ENCODE data around the gene GCH1. TPM values are rescaled to one million over a fixed set of nuclear protein-coding genes. Genes with fewer than 3 reads are reported as not detected.

GCH1 gene
- polyA plus RNA-seq, 2 of the 4 experiments (the other 2 are of a cell fraction): 2.9 to 5.0 TPM

DNA sequence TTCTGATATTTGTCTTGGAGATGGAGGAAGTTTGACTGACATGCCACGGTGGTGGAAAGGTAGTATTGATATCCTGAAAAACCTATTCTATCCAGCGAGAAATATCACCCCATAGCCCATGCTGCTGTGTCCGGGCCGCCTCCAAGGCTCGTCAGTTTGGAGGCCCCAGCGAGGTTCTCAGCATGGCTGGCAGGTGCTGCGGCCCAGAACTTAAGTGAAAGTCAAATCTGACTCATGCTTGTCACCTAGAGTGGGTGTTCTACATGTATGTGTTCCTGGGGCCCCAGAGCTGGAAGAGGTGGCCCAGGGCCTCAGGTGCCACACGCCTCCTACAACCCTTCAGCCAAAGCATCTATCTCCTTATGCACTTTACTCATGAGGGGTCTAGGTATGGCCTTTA is 92.9 kb downstream of the GCH1 start:
- DNase-seq (ENCODE audit: low read depth in 1 of 2, low spot score in 1 of 2) (no peak), FAIRE-seq (no peak), ATAC-seq (no peak)
- Histone ChIP-seq H3K27ac (no peak overlapping the region), H3K4me2 (no peak overlapping the region), H3K4me1 (0 out of 3 replicates have a peak, but pooled peaks cover 3% of the 10 kb centered on the region), H3K9me3 (no peaks in the 10 kb centered on the region), H3K4me3 (no peak overlapping the region)
- 80% methylated on average over 8 of the region's 8 CpGs for WGBS (ENCODE audit: missing lambda C conversion rate)
- no peak for TF ChIP-seq RNF2 (IDR thresholded peaks at IDR 0.05; ENCODE audit: borderline replicate concordance, low read depth)
- no peak for TF ChIP-seq TP53 (CRISPR knock-in tag; IDR thresholded peaks at IDR 0.05)
- TF ChIP-seq FOXS1 (CRISPR knock-in tag; IDR thresholded peaks at IDR 0.05): no peak
- TF ChIP-seq JUNB (IDR thresholded peaks at IDR 0.05): no peak
- no peak for TF ChIP-seq GATA3 (IDR thresholded peaks at IDR 0.05; ENCODE audit: borderline replicate concordance)
- TF ChIP-seq EP300 (IDR thresholded peaks at IDR 0.05): no peak
- TF ChIP-seq, protein P1, sequence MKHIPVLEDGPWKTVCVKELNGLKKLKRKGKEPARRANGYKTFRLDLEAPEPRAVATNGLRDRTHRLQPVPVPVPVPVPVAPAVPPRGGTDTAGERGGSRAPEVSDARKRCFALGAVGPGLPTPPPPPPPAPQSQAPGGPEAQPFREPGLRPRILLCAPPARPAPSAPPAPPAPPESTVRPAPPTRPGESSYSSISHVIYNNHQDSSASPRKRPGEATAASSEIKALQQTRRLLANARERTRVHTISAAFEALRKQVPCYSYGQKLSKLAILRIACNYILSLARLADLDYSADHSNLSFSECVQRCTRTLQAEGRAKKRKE (CRISPR knock-in tag; IDR thresholded peaks at IDR 0.05; ENCODE audit: low read depth): no peak
- no peak for TF ChIP-seq MAFK (IDR thresholded peaks at IDR 0.05; ENCODE audit: partially characterized antibody)
- no peak for TF ChIP-seq FOSL2 (IDR thresholded peaks at IDR 0.05)
- no peak for TF ChIP-seq FOSL2 (CRISPR knock-in tag; IDR thresholded peaks at IDR 0.05)
- TF ChIP-seq MAZ (IDR thresholded peaks at IDR 0.05; ENCODE audit: borderline replicate concordance, low read depth, low read length): no peak
- ChIA-PET POLR2A (no interaction called here), CTCF (interaction anchor here (7.7 to 8.7 kb wide), 3 partner anchors 8 to 244 kb away, joined by 98 to 159 read pairs (median 100); partner anchors contain the start of gene SAMD4A)

DNA sequence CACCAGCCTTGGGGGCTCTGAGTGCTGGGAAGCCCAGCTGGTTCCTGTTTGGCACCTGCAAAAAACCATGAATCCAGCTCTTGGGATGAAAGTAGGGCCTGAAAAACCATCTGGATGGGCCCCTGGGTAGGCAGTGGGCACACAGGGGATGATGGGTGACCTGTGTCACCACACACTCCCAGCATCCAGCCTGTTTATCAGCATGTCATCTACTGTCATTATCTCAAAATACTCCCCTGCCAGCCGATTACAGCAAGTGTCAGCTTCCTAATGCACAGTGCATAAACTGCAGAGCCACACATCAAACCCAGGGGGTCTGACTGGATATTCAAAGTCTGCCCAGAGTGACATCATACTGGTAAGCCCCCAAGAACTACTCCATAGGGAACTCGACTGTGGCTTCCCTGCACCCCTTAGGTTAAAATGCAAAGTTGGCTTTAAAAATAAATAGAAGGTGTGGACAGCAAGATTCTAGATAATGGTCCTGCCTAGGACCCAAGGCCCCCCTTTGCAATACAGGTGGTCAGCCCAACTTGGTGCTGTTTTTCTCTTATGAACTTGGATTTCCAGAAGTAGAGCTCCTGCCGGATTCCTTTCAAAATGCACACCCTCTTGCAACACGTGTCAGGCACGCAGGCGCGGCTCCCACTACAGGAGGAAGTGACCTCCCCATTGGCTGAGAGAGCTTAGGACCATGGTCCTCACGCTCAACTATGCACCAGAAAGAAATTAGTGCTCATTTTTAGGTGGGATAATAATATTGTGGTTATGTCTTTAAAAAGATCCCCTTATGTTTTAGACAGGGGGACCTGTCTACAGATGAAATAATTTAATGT is 94.1 kb downstream of the GCH1 start:
- TF ChIP-seq NFE2L2 (conservative IDR thresholded peaks at IDR 0.05; ENCODE audit: low read length) (no peak), KDM1A (IDR thresholded peaks at IDR 0.05; ENCODE audit: low read depth) (no peak), FOSL2 (IDR thresholded peaks at IDR 0.05) (no peak), FOSL2 (CRISPR knock-in tag; IDR thresholded peaks at IDR 0.05) (no peak), KDM5A (IDR thresholded peaks at IDR 0.05) (no peak), RNF2 (IDR thresholded peaks at IDR 0.05; ENCODE audit: borderline replicate concordance, low read depth) (no peak), CEBPB (IDR thresholded peaks at IDR 0.05) (no peak), EHMT2 (IDR thresholded peaks at IDR 0.05; ENCODE audit: low read depth) (no peak)
- TF ChIP-seq, protein P2, sequence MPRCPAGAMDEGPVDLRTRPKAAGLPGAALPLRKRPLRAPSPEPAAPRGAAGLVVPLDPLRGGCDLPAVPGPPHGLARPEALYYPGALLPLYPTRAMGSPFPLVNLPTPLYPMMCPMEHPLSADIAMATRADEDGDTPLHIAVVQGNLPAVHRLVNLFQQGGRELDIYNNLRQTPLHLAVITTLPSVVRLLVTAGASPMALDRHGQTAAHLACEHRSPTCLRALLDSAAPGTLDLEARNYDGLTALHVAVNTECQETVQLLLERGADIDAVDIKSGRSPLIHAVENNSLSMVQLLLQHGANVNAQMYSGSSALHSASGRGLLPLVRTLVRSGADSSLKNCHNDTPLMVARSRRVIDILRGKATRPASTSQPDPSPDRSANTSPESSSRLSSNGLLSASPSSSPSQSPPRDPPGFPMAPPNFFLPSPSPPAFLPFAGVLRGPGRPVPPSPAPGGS (IDR thresholded peaks at IDR 0.05): no peak
- no peak overlapping the region for H3K27ac ChIP-seq
- H3K9me3 ChIP-seq: no peaks in the 10 kb centered on the region
- CTCF ChIA-PET: interaction anchor here (0.7 to 8.7 kb wide), 8 partner anchors 9 to 304 kb away, joined by 3 to 159 read pairs (median 8); partner anchors contain the start of gene SAMD4A
- H3K4me2 ChIP-seq: no peak overlapping the region
- ATAC-seq: no peak
- no peak overlapping the region for H3K4me3 ChIP-seq
- WGBS (ENCODE audit: missing lambda C conversion rate): 67% methylated on average over 8 of the region's 8 CpGs
- no peak for DNase-seq (ENCODE audit: low read depth in 1 of 2, low spot score in 1 of 2)
- POLR2A ChIA-PET: no interaction called here
- no peak for FAIRE-seq
- 0 out of 3 replicates have a peak, but pooled peaks cover 3% of the 10 kb centered on the region for H3K4me1 ChIP-seq

DNA sequence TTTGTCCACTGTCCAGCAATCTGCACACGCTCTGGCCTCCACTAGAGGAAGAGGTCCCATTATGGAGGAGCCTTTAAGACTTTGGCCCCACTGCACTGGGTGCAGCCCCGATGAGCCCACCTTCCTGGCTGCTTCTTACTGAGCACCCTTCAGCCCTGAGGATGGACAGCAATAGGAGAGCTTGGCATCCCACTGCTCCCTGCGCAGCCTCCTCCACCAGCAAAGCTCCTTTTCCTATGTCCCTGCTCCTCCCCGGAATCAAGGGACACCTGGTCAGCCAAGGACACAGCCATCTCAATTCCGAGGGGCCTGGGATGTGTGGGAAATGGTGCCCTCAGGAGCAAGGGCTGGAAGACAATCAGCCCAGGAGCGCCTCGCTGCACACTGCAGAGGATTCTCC is 94.7 kb downstream of the GCH1 start:
- H3K9me3 ChIP-seq: no peaks in the 10 kb centered on the region
- H3K27ac ChIP-seq: no peak overlapping the region
- no peak overlapping the region for H3K4me2 ChIP-seq
- 68% methylated on average over 5 of the region's 7 CpGs for WGBS (ENCODE audit: missing lambda C conversion rate)
- CTCF ChIA-PET: interaction anchor here (0.6 to 8.7 kb wide), 9 partner anchors 9 to 304 kb away, joined by 3 to 159 read pairs (median 6); partner anchors contain the start of gene SAMD4A
- FAIRE-seq: no peak
- no peak for DNase-seq (ENCODE audit: low read depth in 1 of 2, low spot score in 1 of 2)
- H3K4me3 ChIP-seq: no peak overlapping the region
- 0 out of 3 replicates have a peak, but pooled peaks cover 3% of the 10 kb centered on the region for H3K4me1 ChIP-seq
- no peak for ATAC-seq
- POLR2A ChIA-PET: no interaction called here
- TF ChIP-seq, protein P3, sequence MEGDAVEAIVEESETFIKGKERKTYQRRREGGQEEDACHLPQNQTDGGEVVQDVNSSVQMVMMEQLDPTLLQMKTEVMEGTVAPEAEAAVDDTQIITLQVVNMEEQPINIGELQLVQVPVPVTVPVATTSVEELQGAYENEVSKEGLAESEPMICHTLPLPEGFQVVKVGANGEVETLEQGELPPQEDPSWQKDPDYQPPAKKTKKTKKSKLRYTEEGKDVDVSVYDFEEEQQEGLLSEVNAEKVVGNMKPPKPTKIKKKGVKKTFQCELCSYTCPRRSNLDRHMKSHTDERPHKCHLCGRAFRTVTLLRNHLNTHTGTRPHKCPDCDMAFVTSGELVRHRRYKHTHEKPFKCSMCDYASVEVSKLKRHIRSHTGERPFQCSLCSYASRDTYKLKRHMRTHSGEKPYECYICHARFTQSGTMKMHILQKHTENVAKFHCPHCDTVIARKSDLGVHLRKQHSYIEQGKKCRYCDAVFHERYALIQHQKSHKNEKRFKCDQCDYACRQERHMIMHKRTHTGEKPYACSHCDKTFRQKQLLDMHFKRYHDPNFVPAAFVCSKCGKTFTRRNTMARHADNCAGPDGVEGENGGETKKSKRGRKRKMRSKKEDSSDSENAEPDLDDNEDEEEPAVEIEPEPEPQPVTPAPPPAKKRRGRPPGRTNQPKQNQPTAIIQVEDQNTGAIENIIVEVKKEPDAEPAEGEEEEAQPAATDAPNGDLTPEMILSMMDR (IDR thresholded peaks at IDR 0.05): no peak
- TF ChIP-seq RNF2 (IDR thresholded peaks at IDR 0.05; ENCODE audit: borderline replicate concordance, low read depth) (no peak), EP300 (IDR thresholded peaks at IDR 0.05) (no peak), MAFK (IDR thresholded peaks at IDR 0.05; ENCODE audit: partially characterized antibody) (no peak), GATA3 (IDR thresholded peaks at IDR 0.05; ENCODE audit: borderline replicate concordance) (no peak), JUNB (IDR thresholded peaks at IDR 0.05) (no peak), ZFP36 (IDR thresholded peaks at IDR 0.05; ENCODE audit: borderline replicate concordance, partially characterized antibody) (no peak), CBX8 (IDR thresholded peaks at IDR 0.05) (no peak), CBX2 (IDR thresholded peaks at IDR 0.05; ENCODE audit: borderline replicate concordance, low read depth) (no peak), POLR2A (IDR thresholded peaks at IDR 0.05; ENCODE audit: low read length) (no peak), MYC (IDR thresholded peaks at IDR 0.05; ENCODE audit: borderline replicate concordance, low read length) (no peak), CHD2 (IDR thresholded peaks at IDR 0.05; ENCODE audit: low read length, partially characterized antibody) (no peak), BHLHE40 (IDR thresholded peaks at IDR 0.05; ENCODE audit: low read depth, low read length) (no peak), EHMT2 (IDR thresholded peaks at IDR 0.05; ENCODE audit: low read depth) (no peak), NR3C1 (IDR thresholded peaks at IDR 0.05) (no peak), CEBPB (IDR thresholded peaks at IDR 0.05) (no peak), ESRRA (IDR thresholded peaks at IDR 0.05; ENCODE audit: borderline replicate concordance, low read length) (no peak)
- TF ChIP-seq, protein P4, sequence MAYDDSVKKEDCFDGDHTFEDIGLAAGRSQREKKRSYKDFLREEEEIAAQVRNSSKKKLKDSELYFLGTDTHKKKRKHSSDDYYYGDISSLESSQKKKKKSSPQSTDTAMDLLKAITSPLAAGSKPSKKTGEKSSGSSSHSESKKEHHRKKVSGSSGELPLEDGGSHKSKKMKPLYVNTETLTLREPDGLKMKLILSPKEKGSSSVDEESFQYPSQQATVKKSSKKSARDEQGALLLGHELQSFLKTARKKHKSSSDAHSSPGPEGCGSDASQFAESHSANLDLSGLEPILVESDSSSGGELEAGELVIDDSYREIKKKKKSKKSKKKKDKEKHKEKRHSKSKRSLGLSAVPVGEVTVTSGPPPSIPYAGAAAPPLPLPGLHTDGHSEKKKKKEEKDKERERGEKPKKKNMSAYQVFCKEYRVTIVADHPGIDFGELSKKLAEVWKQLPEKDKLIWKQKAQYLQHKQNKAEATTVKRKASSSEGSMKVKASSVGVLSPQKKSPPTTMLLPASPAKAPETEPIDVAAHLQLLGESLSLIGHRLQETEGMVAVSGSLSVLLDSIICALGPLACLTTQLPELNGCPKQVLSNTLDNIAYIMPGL (CRISPR knock-in tag; IDR thresholded peaks at IDR 0.05; ENCODE audit: borderline replicate concordance): no peak

All from A549 (cell line).